GM18907 (cell line): ENCODE measurements around the gene TAAR6.
A peak's percentile ranks its signal among the peaks of the same experiment; 100 is the strongest.
"Not testable (repeated sequence)": the region's sequence is repeated elsewhere in the genome, so short reads cannot be mapped to it uniquely, and the experiment has no call there.

Source experiments
- ATAC-seq: cut with Tn5 transposase; IDR thresholded peaks from one replicate; pipeline ENCODE4 v1.9.1; 2021; ENCODE audit warnings: mild to moderate bottlenecking, moderate library complexity; ENCODE audit not compliant: unreplicated experiment

Gene TAAR6, protein sequence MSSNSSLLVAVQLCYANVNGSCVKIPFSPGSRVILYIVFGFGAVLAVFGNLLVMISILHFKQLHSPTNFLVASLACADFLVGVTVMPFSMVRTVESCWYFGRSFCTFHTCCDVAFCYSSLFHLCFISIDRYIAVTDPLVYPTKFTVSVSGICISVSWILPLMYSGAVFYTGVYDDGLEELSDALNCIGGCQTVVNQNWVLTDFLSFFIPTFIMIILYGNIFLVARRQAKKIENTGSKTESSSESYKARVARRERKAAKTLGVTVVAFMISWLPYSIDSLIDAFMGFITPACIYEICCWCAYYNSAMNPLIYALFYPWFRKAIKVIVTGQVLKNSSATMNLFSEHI

DNA sequence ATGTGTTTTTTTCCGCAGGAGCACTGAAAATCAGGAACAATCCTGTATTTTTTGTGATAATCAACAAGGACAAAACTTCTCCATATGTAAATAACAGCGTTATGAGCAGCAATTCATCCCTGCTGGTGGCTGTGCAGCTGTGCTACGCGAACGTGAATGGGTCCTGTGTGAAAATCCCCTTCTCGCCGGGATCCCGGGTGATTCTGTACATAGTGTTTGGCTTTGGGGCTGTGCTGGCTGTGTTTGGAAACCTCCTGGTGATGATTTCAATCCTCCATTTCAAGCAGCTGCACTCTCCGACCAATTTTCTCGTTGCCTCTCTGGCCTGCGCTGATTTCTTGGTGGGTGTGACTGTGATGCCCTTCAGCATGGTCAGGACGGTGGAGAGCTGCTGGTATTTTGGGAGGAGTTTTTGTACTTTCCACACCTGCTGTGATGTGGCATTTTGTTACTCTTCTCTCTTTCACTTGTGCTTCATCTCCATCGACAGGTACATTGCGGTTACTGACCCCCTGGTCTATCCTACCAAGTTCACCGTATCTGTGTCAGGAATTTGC, at the start of gene TAAR6:
Gene TAAR6, plus strand, starts transcription at position 102 of the 557 bp plus-strand sequence. Its CDS starts 0 bp downstream, at position 102.
- ATAC-seq: no peak

DNA sequence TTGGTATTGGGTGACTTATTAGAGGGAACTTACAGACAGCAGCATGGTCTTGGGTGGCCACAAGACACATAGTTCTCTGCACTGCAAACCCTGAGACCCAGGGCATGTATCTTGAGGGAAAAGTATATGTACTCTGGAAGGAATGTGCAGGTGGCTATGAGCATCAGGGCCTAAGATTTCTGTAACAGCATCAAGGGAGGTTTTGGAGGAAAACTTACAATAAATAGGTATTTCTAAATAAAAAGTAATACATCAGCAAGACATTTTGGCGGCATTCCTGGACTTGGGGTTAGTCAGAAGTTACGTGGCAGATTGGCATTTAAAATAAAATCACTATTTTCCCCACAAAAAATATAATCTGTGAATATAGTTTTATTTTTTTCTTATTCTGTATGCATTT, 49.2 kb upstream of the TAAR6 start:
- no peak for ATAC-seq

DNA sequence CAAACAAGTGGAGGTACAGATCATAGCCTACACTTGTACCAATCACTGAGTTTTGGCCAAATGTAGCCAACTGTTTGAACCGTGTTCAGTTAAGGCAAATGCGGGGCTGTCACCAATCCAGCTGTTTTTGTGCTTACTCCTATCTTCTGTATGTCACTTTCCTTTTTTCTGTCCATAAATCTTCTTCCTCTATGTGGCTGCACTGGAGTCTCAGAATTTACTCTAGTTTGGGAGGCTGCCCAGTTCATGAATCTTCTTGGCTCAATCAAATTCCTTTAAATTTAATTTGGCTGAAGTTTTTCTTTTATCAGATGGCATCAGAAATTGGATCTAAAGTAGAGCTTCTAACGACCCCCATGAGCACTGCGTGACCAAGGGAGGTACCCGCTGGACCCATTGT, 45.5 kb upstream of the TAAR6 start:
- ATAC-seq: no peak

DNA sequence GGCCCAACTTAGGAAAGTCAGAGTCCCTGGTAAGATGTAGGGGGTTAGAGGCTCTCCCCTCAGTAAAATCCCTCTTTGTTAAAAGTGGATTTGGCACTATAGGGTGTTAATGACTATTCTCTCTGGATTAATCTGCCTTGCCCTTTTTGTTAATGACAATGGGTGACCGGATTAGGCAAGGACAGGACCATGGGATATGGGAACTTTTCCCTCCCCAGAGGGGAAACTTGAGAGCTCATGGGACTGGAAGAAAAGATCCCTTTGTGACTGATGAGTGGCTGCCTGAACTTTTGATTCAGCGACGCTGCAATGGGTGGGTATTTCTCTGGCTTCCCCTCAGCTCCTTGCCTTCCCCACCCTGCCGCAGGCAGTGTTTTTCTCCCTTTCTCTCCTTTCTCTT, 44.3 kb upstream of the TAAR6 start:
- no peak for ATAC-seq

DNA sequence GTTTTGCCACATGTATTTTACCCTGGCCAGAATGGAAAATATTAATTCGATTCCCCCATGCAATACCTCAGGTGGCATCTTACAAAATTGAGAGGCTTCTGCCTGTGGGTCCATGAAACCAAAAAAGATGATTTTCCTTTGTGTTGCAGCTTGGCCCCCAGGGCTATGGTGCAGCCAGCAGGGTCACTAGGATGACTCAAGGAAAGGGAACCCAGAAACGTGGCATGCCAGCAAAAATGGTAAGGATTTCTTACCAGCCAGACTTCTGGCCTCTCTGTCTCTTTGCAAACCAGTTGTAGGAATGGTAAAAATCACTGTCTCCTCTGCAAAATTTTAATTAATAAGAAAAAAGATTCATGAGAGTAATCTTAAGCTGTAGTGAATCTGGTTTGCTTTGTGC, 43.7 kb upstream of the TAAR6 start:
- ATAC-seq: no peak

DNA sequence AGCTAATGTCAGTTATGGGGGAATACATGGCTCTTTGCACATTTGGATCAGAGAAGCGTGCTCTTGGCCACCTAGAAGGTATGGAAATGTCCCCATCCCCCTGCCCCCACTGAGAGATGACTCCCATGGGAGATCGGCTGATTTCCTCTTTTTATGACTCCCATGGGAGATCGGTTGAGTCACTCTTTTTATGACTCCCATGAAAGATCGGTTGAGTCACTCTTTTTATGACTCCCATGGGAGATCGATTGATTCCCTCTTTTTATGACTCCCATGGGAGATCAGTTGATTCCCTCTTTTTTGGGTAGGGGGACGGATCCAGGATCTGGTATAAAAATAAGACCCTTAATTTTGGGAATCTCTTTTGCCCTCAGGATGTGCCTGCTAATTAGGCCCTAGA, 42.3 kb upstream of the TAAR6 start:
- no peak for ATAC-seq

DNA sequence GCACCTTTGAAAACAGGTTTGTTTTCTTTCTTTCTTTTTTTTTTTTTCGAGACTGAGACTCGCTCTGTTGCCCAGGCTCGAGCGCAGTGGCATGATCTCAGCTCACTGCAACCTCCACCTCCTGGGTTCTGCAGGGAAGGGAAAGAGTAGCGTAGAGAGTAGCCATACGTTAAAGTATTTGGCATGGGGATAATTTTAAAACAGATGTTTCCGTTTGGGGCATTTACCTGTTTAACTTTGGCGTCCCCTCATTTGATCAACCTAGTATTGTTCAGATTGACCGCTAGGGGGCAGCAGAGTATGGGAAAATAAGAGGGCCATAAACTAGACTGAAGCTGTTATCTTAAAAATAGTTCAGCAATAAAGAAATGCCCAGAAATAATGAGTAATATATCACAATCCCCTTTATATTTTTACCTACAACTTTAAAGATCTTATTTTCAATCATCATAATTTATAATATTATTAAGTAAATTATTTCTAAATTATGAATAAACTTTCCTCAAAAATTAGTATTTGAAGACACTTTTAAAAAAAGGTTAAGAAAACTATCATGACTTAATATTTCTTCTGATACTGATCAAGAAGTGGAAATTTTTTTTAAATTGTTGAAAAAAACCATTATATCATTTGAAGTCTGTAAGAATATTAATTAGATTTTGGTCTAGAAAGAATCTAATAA, 39.7 kb upstream of the TAAR6 start:
- ATAC-seq: peak; percentile 82

DNA sequence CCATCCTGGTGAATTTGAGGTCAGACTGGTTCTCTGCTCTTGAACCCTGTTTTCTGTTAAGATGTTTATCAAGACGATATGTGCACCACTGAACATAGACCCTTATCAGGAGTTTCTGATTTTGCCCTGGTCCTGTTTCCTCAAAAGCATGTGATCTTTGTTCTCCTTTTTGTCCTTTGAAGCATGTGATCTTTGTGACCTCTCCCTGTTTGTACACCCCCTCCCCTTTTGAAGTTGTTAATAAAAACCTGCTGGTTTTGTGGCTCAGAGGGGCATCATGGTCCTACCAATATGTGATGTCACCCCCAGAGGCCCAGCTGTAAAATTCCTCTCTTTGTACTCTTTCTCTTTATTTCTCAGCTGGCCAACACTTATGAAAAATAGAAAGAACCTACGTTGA, 35.6 kb upstream of the TAAR6 start:
- not testable (repeated sequence) for ATAC-seq

DNA sequence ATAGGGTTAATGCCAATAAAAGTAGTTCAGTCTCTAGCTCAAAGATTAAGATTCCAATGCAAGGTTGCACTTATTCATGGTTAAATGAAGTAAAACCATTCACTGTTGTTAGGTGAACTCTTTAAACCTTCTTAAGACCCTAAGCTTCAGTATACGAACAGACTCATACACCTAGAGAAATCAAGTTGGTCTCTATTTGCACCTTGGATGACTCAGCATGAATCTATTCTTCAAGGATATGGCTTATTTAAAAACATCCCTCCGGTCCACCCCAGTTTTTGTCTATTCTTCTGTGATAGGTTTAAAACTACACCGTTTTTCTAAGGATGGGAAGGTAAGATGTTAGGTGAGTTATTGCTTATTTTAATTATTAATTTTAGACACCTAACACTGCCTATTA, 33.0 kb upstream of the TAAR6 start:
- no peak for ATAC-seq

DNA sequence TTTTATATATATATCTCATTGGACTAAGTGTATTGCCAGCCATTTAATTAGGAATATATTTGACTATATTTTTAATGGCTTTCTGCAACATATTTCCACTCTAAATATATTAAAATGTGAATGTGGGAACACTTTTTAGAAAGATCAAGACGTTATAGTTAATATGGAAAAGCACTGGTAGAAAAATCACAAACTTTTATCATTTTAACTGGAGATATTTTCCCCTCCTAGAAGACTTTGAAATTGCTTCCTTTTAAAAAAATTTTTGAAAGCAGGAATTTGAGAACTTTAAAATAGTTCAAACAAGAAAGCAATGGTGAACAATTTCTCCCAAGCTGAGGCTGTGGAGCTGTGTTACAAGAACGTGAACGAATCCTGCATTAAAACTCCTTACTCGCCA, 32.1 kb upstream of the TAAR6 start, which contains the start of gene TAAR9:
Gene TAAR9, plus strand, starts transcription at position 301 of the 400 bp plus-strand sequence. Its CDS starts 13 bp downstream, at position 314.
- no peak for ATAC-seq

DNA sequence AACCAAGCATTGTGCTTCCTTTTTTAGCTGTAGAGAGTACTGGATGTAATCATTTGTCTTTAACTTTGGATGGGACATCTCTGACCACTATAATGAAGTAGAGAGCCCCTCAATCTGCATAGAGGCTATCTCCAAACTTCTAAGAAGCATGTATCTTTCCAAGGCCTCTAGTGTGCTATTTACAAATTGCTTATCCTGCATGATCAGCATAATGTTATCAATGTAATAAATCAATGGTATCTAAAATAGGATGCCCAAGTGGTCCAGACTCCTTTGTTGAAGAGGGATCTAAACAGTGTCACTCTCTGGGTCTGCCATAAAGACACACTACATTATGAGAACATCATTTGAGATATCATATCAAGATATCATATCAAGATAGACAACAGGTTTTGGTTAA, 25.3 kb upstream of the TAAR6 start:
- ATAC-seq: no peak

DNA sequence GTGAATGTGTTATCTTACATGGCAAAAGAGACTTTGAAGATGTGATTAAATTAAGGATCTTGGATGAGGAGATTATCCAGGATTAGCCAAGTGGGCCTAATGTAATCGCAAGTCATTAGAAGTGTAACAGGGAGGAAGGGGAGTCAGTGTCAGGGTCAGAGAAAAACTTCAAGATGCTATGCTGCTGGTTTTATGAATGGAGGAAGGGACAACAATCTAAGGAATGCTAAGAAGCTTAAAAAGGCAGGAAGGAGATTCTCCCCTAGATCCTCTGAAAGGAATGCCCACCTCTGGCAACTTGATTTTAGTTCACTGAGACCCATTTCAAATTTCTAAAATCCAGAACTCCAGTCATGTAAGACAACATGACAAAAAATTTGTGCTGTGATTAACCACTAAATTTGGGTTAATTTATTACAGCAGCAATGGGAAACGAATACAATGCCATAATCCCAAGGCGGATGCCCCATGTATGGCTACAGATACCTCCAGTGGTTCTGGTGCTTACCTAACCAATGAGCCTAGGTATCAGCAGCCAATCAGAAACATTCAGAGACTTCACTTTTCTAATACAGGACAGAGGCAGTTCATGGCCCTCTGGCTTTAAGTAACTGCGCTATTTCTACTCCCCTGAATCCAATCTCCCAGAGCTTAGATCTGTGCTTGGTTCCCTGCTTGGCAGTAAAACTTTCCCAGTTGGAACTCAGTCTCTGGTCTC, 21.2 kb upstream of the TAAR6 start:
- no peak for ATAC-seq

DNA sequence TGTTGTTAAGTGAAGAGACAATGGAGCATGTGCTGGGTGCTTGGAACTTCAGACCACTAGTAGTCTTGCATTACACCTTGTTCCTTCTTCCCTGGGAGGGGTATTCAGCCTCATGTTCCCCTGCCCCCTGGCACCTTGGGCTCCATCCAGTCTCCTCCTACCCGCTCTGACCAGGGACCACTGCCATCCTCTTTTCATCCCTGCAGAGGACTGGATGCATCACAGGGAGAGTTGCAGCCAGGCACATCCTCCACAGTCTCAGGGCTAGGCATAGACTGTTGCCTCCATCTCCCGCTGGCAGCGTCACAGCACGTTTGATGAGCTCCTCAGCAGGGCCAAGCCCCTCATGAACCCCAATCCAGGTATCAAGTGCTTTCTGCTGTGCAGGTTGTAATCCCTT, 18.9 kb upstream of the TAAR6 start:
- ATAC-seq: no peak

DNA sequence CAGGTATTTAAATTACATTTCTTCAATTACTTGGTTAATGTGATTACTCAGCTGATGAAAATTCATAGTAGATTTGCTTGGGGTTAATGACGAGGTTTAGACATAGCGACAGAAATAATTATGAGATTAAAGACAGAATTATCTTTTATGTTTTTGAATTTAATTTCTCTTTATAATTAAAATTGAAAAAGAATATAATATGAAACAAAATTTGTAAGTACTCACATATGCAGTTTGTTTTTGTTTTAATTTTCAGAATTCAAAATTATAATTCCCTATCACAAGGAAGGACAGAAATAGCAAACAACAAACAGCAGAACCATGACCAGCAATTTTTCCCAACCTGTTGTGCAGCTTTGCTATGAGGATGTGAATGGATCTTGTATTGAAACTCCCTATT, 17.8 kb upstream of the TAAR6 start, which contains the start of gene TAAR8:
Gene TAAR8, plus strand, starts transcription at position 301 of the 400 bp plus-strand sequence. Its CDS starts 21 bp downstream, at position 322.
- ATAC-seq: no peak

DNA sequence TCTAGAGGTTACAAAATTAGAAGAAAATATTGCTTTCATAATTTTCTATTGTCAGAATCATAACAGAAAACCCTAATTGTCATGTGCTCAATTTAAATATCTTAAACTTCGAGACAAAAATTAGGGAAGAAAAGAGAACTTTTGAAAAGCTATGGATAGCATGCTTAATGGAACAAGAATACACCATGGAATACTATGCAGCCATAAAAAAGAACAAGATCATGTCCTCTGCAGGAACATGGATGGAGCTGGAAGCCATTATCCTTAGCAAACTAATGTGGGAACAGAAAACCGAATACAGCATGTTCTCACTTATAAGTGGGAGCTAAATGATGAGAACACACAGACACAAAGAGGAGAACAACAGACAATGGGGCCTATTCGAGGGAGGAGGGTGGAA, 10.0 kb upstream of the TAAR6 start:
- ATAC-seq: not testable (repeated sequence)

DNA sequence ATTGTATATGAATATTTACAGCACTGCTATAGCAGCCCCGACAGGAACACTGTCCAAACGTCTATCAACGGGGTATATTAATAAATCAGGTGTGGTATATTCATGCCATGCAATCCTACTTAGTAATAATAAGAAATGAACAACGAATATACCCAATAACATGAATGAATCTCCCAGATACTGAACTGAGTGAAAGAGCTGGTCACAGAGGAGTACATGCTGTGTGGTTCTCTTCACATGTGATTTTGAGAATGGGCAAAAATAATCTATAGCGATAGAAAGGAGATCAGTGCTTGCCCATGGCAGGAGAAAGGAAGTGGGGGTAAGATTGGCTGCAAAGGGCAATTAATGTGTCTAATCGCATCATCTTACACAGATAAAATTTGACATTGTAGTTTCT, 3.7 kb upstream of the TAAR6 start:
- ATAC-seq: no peak

DNA sequence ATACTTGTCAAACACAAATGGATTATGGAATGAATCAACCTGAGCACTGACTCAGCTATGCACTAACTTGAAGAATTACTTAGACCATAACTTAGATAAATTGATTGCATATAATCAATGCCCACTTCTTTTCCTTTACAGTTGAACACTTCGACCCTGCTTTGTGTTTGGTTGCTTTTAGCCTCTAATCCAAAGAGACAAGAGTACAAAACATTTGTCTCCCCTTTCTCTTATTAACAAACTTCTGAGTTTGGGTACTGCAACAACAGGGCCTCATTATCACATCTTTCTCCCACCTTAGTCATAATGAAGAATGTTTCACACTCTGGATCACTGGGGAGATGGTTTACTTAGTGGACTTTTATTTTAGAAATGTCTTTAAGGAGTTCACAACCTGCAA, 2.6 kb upstream of the TAAR6 start:
- ATAC-seq: no peak

DNA sequence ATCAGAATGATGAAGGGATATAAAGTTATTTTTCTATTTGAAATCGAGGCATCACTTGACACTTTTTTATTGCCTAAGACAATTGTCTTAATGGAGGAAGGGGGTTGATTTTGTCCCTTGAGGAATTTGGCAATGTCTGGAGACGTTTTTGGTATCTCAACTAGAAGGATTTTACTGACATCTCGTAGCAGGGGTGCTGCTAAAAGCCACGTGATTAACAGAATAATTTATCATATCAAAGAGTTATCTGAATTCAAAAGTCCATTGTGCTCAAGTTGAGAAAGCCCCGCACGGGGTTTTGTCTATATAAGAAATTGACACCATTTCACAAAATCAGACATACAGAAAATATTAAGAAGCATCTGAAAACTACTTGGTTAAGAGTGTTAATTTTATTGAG, 1.5 kb upstream of the TAAR6 start:
- no peak for ATAC-seq

DNA sequence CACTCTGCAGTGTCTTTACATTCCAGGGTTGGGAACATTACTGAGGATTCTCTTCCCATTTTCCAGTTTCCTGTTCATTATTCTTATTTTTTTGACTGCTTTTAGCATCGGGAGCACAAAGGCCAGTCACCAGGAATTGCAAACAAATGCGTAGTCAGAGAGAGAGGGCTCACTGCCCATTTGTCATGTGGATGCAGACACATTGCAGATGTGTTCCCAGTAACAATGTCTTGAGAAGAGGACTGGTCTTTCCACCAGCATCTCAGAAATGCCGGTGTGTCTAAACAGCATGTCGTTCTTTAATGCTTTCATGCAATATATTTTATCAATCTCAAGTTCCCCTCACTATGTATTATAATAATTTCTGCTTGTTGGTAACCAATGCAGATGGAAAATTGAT, 952 bp upstream of the TAAR6 start:
- no peak for ATAC-seq

DNA sequence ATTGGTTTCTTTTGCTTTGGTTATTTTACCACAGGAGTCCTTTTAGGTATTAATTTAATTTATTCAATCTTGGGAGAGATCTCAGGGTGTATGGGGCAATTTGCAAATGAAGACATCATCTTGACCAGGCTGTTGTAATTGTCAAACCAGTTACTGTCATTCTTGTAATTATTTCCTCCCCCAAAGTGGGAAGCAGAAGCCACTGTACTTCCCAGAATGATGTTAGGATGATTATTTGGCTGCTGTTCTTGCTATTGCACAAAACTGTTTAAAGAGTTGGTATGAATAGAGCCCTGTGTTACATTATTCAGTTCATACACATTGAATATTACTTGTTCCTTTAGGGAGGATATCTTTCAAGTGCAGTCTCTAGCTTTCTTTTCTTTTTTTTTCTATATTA, 1.7 kb downstream of the TAAR6 start:
- ATAC-seq: no peak

DNA sequence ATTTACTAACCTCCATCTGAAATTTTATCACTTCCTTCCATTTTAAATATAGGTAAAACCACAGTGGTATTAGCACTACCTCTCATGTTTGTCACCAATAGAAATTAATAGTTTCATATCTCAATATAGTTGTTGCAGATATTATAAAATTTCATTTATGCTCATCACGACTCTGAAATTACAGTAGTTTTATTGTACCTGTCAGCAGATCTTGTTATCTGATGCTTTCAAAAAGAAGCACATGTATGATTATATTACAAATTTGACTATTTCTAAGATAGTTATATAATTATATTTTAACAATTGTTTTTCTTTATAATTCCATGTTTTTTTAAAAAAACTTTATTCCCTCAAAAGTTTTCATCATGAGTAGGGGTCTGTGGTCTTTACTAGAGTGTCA, 14.6 kb downstream of the TAAR6 start:
- ATAC-seq: no peak
